GM23338 (cell line): ENCODE data around the gene GTSF1L. TPM values are rescaled to one million over a fixed set of nuclear protein-coding genes. Genes with fewer than 3 reads are reported as not detected.

Source experiments
- ATAC-seq: fragments of 200-7000 bp; cut with Tn5 transposase; 3 replicates; pipeline ENCODE4 v1.9.1; 2020
- DNase-seq: peaks from one replicate; pipeline ENCODE4 v3.0.0-alpha.2; 2015; ENCODE audit warnings: low spot score
- H2AFZ ChIP-seq: fragments of 200-600 bp; sonication (generic); 2 replicates; pipeline ENCODE4 v1.8.0; 2016; ENCODE audit warnings: antibody characterized with exemption, mild to moderate bottlenecking, moderate library complexity
- H3F3A ChIP-seq: fragments of 200-600 bp; sonication (generic); replicated peaks from 2 replicates; pipeline ENCODE4 v1.8.0; 2017; ENCODE audit warnings: antibody characterized with exemption, mixed run types, low read depth
- H3K27ac ChIP-seq: fragments of 200-600 bp; sonication (generic); 2 replicates; pipeline ENCODE4 v1.6.1; 2016; ENCODE audit warnings: low read depth
- H3K27me3 ChIP-seq: fragments of 200-600 bp; sonication (generic); 2 replicates; pipeline ENCODE4 v1.8.0; 2016; ENCODE audit warnings: mild to moderate bottlenecking, mixed run types, moderate library complexity; ENCODE audit not compliant: insufficient read depth
- H3K36me3 ChIP-seq: fragments of 200-600 bp; sonication (generic); 2 replicates; pipeline ENCODE4 v1.8.0; 2016; ENCODE audit warnings: mild to moderate bottlenecking; ENCODE audit not compliant: insufficient read depth
- H3K4me1 ChIP-seq: fragments of 200-600 bp; sonication (generic); 2 replicates; pipeline ENCODE4 v1.8.0; 2016; ENCODE audit warnings: mild to moderate bottlenecking, moderate library complexity; ENCODE audit not compliant: insufficient read depth
- H3K4me2 ChIP-seq: fragments of 200-600 bp; sonication (generic); 2 replicates; pipeline ENCODE4 v1.7.1; 2017; ENCODE audit warnings: mixed run types
- H3K4me3 ChIP-seq: fragments of 200-600 bp; sonication (generic); 2 replicates; pipeline ENCODE4 v1.6.1; 2016; ENCODE audit warnings: mixed run types
- H3K79me2 ChIP-seq: fragments of 200-600 bp; sonication (generic); replicated peaks from 2 replicates; pipeline ENCODE4 v1.8.0; 2017; ENCODE audit warnings: mild to moderate bottlenecking; ENCODE audit not compliant: insufficient read depth
- H3K9me2 ChIP-seq: fragments of 200-600 bp; sonication (generic); 2 replicates; pipeline ENCODE4 v1.8.0; 2017; ENCODE audit not compliant: insufficient read depth
- H4K20me1 ChIP-seq: fragments of 200-600 bp; sonication (generic); replicated peaks from 2 replicates; pipeline ENCODE4 v1.8.0; 2017; ENCODE audit warnings: mild to moderate bottlenecking; ENCODE audit not compliant: insufficient read depth
- H3K27ac Mint-ChIP-seq: 2 replicates; pipeline ENCODE4 v1.8.0; 2020; ENCODE audit warnings: inconsistent platforms, mild to moderate bottlenecking, moderate library complexity, mixed read lengths
- H3K27me3 Mint-ChIP-seq: 3 replicates; pipeline ENCODE4 v1.8.0; 2022; ENCODE audit warnings: low read depth, mild to moderate bottlenecking, moderate library complexity, mixed read lengths, inconsistent platforms; ENCODE audit not compliant: insufficient read depth, poor library complexity
- H3K36me3 Mint-ChIP-seq: 3 replicates; pipeline ENCODE4 v1.8.0; 2021; ENCODE audit warnings: low read depth, mild to moderate bottlenecking, inconsistent platforms, moderate library complexity, mixed read lengths
- H3K4me1 Mint-ChIP-seq: 3 replicates; pipeline ENCODE4 v1.8.0; 2020; ENCODE audit warnings: mild to moderate bottlenecking, inconsistent platforms, mixed read lengths
- H3K4me3 Mint-ChIP-seq: 3 replicates; pipeline ENCODE4 v1.8.0; 2021; ENCODE audit warnings: moderate library complexity, mild to moderate bottlenecking, inconsistent platforms, mixed read lengths
- H3K9me3 Mint-ChIP-seq: 3 replicates; pipeline ENCODE4 v1.8.0; 2020; ENCODE audit warnings: moderate library complexity, mild to moderate bottlenecking, inconsistent platforms, mixed read lengths
- POLR2AphosphoS5 ChIP-seq: IDR thresholded peaks from 2 replicates; pipeline ENCODE4 v1.6.1; 2016; ENCODE audit warnings: antibody characterized with exemption, low read depth
- REST ChIP-seq: IDR thresholded peaks from one replicate; pipeline ENCODE4 v1.6.1; 2018; ENCODE audit warnings: antibody characterized with exemption; ENCODE audit not compliant: unreplicated experiment
- ZNF462 ChIP-seq: fragments of 250-450 bp; sonication (Bioruptor Pico); IDR thresholded peaks from 2 replicates; pipeline ENCODE4 v1.5.0; 2020; ENCODE audit warnings: mild to moderate bottlenecking, moderate library complexity
- polyA plus RNA-seq: library from polyadenylated mRNA; unstranded; fragments of >200 nt; fragmentation: Nextera tagmentation; extraction: Ambion mirVana; gene quantifications from 2 replicates; pipeline ENCODE4 v1.2.1, GENCODE V29; 2016
- total RNA-seq: library from RNA; depleted of rRNA; stranded (reverse); fragments of >200 nt; shearing (Covaris generic); gene quantifications from 2 replicates; pipeline ENCODE4 v1.2.3, GENCODE V29; 2014

GTSF1L gene
- total and polyA plus RNA-seq, 2 experiments from 2014 or later: not detected

- no peak for TF ChIP-seq ZNF462 (CRISPR knock-in tag)
Measured at GRCh38 chr20:43766917-43767316, 40.1 kb upstream of the GTSF1L start (continued).

- Mint-ChIP-seq H3K4me1 (peaks cover 12% of the 10 kb centered on the region), H3K4me3 (no peak overlapping the region)
Measured at GRCh38 chr20:43766385-43766784, 39.6 kb upstream of the GTSF1L start.

More at GRCh38 chr20:43766385-43766784, 39.6 kb upstream of the GTSF1L start:
- H3K27me3 ChIP-seq: no peaks in the 10 kb centered on the region
- Mint-ChIP-seq H3K27ac (no peak overlapping the region), H3K9me3 (no peaks in the 10 kb centered on the region; the same call in 2 of the 3 replicates), H3K36me3 (no peaks in the 10 kb centered on the region), H3K27me3 (peaks cover 3% of the 10 kb centered on the region)
- H3K4me1 ChIP-seq: peaks cover 12% of the 10 kb centered on the region
- H3K4me2 ChIP-seq: no peak overlapping the region
- TF ChIP-seq POLR2AphosphoS5 (no peak), ZNF462 (CRISPR knock-in tag) (no peak), REST (no peak)
- no peaks in the 10 kb centered on the region for H3K36me3 ChIP-seq
- no peak; the same call in 2 of the 3 replicates for ATAC-seq
- H3K79me2 ChIP-seq: no peaks in the 10 kb centered on the region
- no peak overlapping the region for H3K27ac ChIP-seq
- H3K4me3 ChIP-seq: no peak overlapping the region
- H4K20me1 ChIP-seq: no peaks in the 10 kb centered on the region
- H2AFZ ChIP-seq: no peak overlapping the region
- no peaks in the 10 kb centered on the region for H3K9me2 ChIP-seq
- no peak for DNase-seq
- H3F3A ChIP-seq: no peaks in the 10 kb centered on the region
